CD4-positive, alpha-beta T cell treated with Interleukin-21 for 1 hour (primary cell): ENCODE measurements around the gene WASHC4.
A peak's percentile ranks its signal among the peaks of the same experiment; 100 is the strongest.

Source experiments
- DNase-seq: peaks from one replicate; pipeline ENCODE4 v3.0.0-alpha.2; 2020

WASHC4 gene

DNA sequence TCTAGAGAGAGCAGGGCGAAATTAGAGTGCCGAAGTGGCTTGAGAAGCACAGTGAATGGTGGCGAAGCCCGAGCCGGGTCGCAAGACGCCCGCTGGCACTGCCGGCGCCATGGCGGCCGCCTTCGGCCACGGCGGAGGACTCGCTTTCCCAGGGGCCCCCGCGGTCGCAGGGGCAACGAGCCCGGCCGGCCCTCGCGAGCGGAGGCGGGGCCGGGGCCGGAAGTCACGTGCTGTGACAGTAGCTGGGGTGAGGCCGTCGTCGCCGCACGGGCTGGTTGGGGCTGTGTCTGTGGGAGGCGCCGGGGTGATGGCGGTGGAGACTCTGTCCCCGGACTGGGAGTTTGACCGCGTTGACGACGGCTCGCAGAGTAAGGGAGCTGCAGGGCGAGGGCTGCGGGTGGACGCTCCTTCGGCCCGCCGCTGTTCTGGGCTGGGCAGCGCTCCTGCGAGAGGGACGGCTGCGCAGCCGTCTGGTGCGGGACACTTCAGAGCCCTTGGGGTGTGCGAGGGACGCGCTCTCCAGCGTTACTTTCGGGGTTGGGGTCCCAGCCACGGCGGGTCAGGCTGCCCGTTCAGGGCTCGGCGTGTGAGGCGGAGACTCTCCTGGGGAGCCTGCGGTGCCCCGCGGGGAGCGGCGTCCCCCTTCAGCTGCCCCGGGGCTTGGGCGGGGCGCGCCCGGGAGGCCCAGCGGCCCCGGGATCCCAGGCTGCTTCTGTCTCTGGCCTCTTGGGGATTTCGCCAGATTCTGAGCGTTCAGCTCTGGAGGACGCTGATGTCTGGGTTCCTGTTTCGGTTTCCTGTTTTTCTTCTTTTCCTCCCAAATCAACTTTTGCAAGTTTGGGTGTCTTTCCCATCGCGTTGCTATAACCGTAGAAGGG is at the start of gene WASHC4:
Gene WASHC4, plus strand, starts transcription at position 238 of the 878 bp plus-strand sequence. Its CDS starts 70 bp downstream, at position 308.
- DNase-seq: peak; percentile 92

DNA sequence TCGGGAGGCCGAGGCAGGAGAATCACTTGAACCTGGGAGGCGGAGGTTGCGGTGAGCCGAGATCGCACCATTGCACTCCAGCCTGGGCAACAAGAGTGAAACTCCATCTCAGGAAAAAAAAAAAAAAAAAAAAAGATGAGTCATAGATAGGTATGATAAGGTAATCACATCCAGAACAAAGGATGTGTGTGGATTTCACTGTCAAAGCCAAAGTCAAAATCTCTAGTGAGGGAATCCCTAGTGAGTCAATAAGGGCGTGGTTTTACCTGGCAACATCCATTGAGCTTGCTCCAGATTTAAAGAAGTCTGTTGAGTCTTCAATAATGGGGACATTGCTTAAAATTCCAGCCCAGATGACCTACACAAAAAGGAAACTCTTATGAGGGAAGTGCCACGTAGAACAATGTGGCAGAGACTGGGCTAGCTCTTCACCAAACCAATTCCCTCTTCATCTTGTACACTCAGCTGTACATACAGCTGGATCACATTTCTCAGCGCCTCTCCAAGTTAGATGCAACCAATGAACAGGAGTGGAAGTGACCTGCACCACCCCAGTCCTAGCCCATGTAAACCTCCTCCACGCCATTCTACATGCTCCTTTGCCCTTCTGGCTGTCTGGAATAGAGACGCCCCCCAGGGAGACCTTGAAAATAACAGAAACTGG is 46.7 kb upstream of the WASHC4 start:
- no peak for DNase-seq

DNA sequence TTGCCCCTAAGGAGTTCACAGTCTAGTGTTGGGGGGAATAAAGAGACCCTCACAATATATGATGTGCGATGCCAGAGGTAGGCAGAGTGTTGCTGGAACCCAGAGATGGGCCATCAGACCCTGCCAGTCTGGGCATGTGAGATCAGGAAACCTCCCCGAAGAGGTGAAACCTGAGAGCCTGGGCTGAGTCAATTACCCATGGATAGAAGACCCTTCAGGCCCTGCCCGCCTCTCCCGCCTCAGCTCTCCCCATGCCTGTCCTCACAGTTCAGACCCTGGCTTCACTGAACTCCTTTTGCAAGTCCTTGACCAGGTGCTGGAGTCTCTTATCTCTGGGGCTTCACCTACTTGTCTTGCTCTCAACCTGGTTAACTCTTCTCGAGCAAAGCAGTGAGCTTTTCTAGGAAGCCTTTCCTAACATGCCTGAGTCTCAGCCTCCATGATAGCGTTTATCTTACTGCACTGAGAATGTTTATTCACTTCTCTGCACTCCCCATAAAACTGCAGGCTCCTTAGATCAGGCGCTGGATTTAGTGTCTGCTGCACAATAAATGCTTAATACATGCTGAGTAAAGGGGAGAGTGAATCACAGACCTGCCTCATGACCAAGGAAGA is 42.9 kb upstream of the WASHC4 start:
- no peak for DNase-seq

DNA sequence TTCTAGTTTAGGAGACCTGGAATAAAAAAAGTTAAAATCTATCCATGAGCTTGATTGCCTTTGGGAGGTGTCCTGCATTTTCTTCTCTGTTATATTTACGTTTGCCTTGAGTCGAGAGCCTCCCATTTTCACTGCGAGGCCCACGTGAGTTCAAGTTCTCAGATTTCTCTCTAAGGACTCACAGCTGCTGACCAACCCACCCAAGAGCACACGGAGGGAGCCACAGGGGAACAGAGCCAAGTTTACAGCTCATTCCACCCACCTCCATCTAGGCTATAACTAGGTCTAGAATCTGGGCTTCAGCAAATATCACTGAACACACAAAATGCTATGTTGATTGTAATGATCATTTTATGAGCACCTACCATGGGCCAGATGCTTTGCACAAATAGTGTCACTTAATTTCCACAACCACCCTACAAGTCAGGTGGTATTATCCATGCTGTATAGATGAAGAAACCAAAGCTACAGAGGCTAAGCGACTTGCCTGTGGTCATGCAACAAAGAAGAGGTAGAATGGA is 40.0 kb upstream of the WASHC4 start:
- no peak for DNase-seq

DNA sequence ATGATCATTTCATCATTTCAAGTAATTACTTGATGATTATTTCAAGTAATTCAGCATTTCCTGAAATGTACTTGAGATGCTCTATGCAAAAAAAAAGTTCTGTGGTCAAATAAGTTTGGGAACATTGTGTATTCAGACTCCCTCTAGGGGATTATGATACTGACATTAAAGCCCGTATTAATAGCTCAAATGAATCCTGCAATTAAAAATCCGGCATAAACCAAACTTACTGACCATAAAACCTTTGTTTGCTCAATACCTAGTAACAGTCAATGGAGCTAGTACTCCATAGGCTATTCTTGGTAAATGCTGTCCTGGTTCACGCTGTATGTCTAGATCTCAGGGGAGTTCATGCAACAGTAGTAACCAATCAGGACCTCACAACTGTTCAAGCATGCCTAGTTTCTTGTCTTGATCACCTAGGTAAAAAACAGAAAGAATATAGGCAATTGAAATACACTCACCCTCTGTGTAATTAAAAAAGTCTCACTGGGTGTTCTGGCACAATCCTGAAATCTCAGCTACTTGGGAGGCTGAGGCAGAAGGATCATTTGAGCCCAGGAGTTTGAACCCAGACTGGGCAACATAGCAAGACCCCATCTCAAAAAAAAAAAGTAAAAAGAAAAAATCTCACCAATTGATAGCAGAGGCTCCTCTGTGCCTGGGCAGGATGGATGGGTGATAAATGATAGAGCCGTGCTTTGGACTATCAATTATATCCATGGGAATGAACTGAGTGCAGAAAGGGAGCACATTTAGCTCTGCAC is 37.4 kb upstream of the WASHC4 start:
- DNase-seq: no peak

DNA sequence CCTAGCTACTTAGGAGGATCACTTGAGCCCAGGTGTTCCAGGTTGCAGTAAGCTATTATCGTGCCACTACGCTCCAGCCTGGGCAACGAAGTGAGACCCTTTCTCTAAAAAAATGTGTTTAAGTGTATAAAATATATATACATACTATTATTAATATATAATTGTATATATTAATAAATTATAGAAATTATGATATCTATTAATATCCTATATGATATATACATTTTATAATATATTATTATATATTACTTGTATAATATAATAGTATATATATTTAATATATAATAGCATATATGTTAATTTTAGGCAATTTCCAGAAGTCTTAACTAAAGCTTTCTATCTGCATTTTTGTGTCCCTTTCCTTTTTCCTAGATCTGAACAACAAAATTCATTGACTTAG is 35.5 kb upstream of the WASHC4 start:
- no peak for DNase-seq

- DNase-seq: no peak
These were observed 34.5 kb upstream of the WASHC4 start for GRCh38 chr12:105072888-105073488.

- DNase-seq: no peak
These were observed 31.4 kb upstream of the WASHC4 start for GRCh38 chr12:105076098-105076497.

- no peak for DNase-seq
These were observed 30.6 kb upstream of the WASHC4 start for GRCh38 chr12:105076913-105077312.

- no peak for DNase-seq
These were observed 30.1 kb upstream of the WASHC4 start for GRCh38 chr12:105077435-105077834.

DNA sequence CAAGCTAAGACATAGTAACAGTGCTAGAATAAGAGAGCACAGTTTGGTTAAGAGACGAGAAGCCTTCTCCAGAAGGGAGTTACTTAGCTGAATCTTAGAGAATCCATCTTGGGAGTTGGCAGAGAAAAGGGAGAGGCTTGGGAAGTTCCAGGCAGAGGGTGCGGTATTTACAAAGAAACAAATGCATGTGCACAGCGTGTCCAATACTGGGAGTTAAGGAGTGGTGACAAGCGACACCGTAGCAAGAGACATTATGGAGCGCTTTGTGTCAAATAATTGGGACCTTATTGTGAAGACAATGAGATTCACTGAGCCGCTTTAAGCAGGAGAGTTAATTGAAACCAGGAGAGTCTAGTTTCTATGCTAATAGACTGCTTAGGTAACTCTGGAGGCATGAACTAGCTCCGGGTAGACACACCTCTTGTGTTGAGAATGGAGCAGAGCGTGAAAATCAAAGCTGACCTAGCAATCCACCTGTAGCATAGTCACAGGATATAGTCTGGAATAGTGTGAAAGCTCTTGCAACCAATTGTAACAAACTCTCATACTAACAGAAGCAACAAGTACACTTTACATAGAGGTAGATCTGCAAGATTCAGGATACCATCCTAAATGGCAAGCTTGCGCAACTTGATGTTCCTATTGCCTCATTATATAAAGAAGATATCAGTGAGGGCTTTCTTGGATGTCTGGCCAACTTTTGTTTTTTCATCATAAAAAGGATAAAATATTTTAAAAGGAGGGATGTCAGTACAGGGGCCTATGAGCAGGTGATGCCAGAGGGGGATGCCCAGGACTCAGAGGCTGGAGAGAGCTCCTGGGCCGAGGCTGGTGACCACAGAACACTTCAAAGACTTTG is 28.6 kb upstream of the WASHC4 start:
- DNase-seq: no peak

DNA sequence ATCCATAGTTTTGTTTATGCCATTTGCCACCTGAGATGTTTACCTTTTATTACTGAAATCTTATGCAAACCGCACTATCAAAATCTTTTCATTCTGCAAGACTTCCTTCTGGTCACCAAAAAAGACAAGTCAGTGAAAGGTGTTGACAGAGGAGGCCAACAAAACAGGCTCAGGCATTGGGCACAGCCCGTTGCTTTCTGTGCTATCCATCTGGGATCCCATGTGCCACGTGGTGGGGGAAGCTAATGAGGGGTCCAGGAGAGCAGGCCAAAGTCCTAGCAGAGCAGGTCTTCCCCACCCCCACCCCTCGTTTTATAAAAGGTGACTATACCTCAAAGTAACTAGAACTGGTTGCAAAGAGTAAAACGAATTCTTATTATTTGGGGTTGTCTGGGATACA is 24.5 kb upstream of the WASHC4 start:
- DNase-seq: no peak

GRCh38 chr12:105083551-105084105 is 23.9 kb upstream of the WASHC4 start:
- DNase-seq: no peak

GRCh38 chr12:105084251-105085250 is 23.0 kb upstream of the WASHC4 start, which contains the start of gene ALDH1L2:
Gene ALDH1L2 (minus strand): TSS chr12:105084458. CDS start chr12:105084436, 22 bp downstream.
- peak; percentile 50 for DNase-seq

DNA sequence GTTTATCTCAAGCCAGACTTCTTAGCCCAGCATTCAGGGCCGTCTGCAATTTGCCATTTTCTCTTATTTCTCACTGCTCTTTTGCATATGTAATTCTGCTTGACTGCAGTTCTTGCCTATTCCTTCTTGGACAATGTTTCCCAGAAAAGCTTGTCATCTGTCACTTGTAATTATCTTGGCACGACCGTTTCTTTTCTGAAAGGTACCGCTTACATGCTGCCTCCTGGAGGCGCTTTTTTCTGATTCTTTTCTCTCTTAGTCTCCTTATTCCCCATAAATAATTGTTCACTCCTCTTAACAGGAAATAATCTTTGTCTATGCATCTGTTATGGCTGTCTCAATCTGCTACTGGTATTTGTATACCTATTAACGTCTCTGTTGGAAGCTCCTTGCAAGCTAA is 22.0 kb upstream of the WASHC4 start:
- no peak for DNase-seq

DNA sequence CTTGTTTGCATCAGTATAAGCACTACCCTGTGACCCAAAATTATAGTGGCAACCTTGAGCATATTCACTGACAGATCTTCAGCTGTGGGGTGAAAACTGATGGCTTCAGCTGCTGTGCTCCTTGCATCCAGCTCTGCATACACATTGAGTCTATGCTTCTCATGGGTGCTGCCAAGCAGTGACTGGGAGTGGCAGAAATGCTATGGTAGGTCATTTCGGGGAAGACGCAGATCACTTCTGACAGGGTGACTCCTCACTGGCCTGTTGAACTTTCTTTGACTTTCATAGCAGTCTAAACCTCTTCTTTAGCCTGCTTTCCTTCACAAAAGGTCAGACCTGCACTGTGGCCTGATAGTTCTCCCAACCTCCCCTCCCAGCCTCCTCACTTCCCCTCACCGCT is 17.7 kb upstream of the WASHC4 start:
- no peak for DNase-seq

DNA sequence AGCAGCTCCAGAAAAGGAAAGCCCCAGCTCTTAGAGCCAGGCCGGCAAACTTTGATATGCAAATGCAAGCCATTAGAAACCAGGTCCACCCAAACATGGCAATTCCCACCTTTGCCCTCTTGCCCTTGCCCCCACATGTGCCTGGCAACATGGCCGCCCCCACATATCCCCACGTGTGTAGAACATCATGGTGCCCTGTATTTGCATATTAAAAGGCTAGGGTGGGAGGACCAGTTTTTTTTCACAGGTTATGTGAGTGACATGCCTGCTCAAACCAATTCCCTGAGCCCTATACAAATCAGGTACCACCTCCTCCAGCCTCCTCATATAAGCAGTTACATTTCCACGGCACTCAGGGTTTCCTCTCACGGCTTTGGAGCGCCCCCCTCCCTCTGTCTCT is 17.2 kb upstream of the WASHC4 start:
- DNase-seq: no peak

- DNase-seq: no peak
These were observed 15.9 kb upstream of the WASHC4 start for GRCh38 chr12:105091476-105092206.

- DNase-seq: no peak
These were observed 15.2 kb upstream of the WASHC4 start for GRCh38 chr12:105092336-105092735.
